IPS-11a (cell line): ENCODE measurements around the gene DPYSL4.

Experiments
- H3K4me3 ChIP-seq: one replicate; pipeline ENCODE4 v1.5.1; 2013; ENCODE audit warnings: low read depth, low read length, control low read depth

DPYSL4 gene

GRCh38 chr10:132225073-132225848 lies 38.5 kb downstream of the DPYSL4 start:
- no peak overlapping the region for H3K4me3 ChIP-seq

GRCh38 chr10:132225849-132226205 lies 39.1 kb downstream of the DPYSL4 start:
- no peak overlapping the region for H3K4me3 ChIP-seq

- H3K4me3 ChIP-seq = no peak overlapping the region
These were observed 40.0 kb downstream of the DPYSL4 start for GRCh38 chr10:132226586-132227405.

- no peak overlapping the region for H3K4me3 ChIP-seq
These were observed 41.2 kb downstream of the DPYSL4 start for GRCh38 chr10:132227851-132228390.

GRCh38 chr10:132228616-132229015 lies 41.9 kb downstream of the DPYSL4 start:
- no peak overlapping the region for H3K4me3 ChIP-seq

- H3K4me3 ChIP-seq = no peak overlapping the region
These were observed 42.3 kb downstream of the DPYSL4 start for GRCh38 chr10:132229096-132229495.

GRCh38 chr10:132229834-132230556 lies 43.2 kb downstream of the DPYSL4 start:
- H3K4me3 ChIP-seq = no peak overlapping the region

- no peak overlapping the region for H3K4me3 ChIP-seq
These were observed 43.9 kb downstream of the DPYSL4 start for GRCh38 chr10:132230557-132231210.

GRCh38 chr10:132231656-132232022 lies 44.9 kb downstream of the DPYSL4 start:
- H3K4me3 ChIP-seq = no peak overlapping the region

- no peak overlapping the region for H3K4me3 ChIP-seq
These were observed 45.5 kb downstream of the DPYSL4 start for GRCh38 chr10:132232023-132232951.

GRCh38 chr10:132232981-132233380 lies 46.2 kb downstream of the DPYSL4 start:
- no peak overlapping the region for H3K4me3 ChIP-seq

GRCh38 chr10:132233501-132234085 lies 46.8 kb downstream of the DPYSL4 start:
- H3K4me3 ChIP-seq = no peak overlapping the region

GRCh38 chr10:132234860-132235259 lies 48.1 kb downstream of the DPYSL4 start:
- H3K4me3 ChIP-seq = no peak overlapping the region

GRCh38 chr10:132236161-132236560 lies 49.4 kb downstream of the DPYSL4 start:
- H3K4me3 ChIP-seq = no peak overlapping the region

GRCh38 chr10:132236881-132237280 lies 50.1 kb downstream of the DPYSL4 start:
- no peak overlapping the region for H3K4me3 ChIP-seq

- H3K4me3 ChIP-seq = no peak overlapping the region
These were observed 50.6 kb downstream of the DPYSL4 start for GRCh38 chr10:132237396-132237795.

GRCh38 chr10:132237871-132238270 lies 51.1 kb downstream of the DPYSL4 start:
- H3K4me3 ChIP-seq = no peak overlapping the region

GRCh38 chr10:132238371-132239125 lies 51.8 kb downstream of the DPYSL4 start:
- H3K4me3 ChIP-seq = no peak overlapping the region
